GM13977 (cell line): Measurements from ENCODE around the gene MAPKAP1.
"Not testable (repeated sequence)": the region's sequence is repeated elsewhere in the genome, so short reads cannot be mapped to it uniquely, and the experiment has no call there.

Experiments
- DNase-seq: peaks from one replicate; pipeline ENCODE4 v3.0.0; 2012; ENCODE audit warnings: low spot score
- in situ Hi-C: fragments of 300-500 bp; cut with MboI; formaldehyde crosslinking; loops from one replicate; pipeline ENCODE4 v1.12.0; 2022; ENCODE audit warnings: low sequenced_read_pairs, low pct_unique_long_range_greater_than_20kb, mixed read lengths, inconsistent platforms; ENCODE audit not compliant: unreplicated experiment
- TF ChIP-seq, protein P1 (sequence below): IDR thresholded peaks from 2 replicates; pipeline ENCODE4 v1.5.1; 2012; ENCODE audit warnings: mild to moderate bottlenecking, control low read depth; ENCODE audit not compliant: insufficient read depth; ENCODE audit errors: extremely low read depth, missing control alignments

MAPKAP1 gene

DNA sequence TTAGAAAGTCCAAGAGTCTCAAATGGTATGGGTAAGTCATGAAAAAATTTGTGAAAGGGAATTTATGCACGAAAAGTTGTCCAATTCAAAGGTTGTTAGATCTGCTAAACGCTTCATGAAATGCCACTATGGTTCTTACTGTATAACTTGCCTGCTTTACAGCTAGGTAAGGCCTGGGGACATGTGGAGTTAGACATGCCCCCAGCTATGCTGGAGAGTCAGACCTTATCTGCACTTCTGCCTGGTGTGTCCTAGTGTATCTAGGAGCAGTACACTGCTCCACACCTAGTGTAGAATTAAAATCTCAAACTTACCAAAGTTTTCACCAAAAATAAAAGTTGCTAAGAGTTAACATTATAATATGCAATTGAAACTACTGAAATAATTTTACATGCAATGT lies 136.8 kb downstream of the MAPKAP1 start:
- in situ Hi-C loops = no loop called here
- TF ChIP-seq, protein P1, sequence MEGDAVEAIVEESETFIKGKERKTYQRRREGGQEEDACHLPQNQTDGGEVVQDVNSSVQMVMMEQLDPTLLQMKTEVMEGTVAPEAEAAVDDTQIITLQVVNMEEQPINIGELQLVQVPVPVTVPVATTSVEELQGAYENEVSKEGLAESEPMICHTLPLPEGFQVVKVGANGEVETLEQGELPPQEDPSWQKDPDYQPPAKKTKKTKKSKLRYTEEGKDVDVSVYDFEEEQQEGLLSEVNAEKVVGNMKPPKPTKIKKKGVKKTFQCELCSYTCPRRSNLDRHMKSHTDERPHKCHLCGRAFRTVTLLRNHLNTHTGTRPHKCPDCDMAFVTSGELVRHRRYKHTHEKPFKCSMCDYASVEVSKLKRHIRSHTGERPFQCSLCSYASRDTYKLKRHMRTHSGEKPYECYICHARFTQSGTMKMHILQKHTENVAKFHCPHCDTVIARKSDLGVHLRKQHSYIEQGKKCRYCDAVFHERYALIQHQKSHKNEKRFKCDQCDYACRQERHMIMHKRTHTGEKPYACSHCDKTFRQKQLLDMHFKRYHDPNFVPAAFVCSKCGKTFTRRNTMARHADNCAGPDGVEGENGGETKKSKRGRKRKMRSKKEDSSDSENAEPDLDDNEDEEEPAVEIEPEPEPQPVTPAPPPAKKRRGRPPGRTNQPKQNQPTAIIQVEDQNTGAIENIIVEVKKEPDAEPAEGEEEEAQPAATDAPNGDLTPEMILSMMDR = no peak
- no peak for DNase-seq

DNA sequence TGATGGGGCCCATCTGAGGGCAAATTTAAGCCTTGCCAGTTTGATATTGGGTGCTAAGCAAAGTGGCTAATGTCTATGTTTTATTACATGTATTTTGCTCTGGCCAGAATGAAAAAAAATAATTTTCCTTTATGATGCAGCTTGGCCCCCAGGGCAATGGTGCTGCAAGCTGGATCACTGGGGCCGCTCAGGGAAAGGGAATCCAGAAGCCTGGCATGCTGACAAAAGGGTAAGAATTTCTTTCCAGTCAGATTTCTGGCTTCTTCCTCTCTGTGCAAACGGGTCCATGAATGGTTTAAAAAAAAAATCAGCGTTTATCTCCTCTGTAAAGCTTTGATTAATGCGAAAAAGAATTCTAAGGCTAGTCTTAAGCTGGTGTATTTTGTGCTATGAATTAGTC lies 138.4 kb downstream of the MAPKAP1 start:
- in situ Hi-C loops = no loop called here
- no peak for DNase-seq
- TF ChIP-seq, protein P1 = no peak

DNA sequence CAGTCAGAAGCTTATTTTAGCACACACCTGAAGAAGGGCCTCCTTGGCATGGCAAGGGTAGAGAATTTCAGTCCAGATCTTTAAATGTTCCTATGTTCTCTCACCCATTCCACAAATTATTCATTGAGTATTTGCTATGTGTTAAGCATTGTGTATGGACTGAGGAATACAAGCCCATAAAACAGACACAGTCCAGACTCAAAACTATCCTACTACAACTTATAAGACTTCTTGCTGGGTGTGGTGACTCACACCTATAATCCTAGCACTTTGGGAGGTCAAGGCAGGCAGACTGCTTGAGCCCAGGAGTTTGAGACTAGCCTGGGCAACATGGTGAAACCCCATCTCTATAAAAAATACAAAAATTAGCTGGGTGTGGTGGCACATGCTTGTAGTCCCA lies 141.0 kb downstream of the MAPKAP1 start:
- in situ Hi-C loops, DNase-seq: not testable (repeated sequence)

GRCh38 chr9:125565126-125565525 lies 141.9 kb downstream of the MAPKAP1 start:
- TF ChIP-seq, protein P1 = no peak
- no peak for DNase-seq
- in situ Hi-C loops = no loop called here

DNA sequence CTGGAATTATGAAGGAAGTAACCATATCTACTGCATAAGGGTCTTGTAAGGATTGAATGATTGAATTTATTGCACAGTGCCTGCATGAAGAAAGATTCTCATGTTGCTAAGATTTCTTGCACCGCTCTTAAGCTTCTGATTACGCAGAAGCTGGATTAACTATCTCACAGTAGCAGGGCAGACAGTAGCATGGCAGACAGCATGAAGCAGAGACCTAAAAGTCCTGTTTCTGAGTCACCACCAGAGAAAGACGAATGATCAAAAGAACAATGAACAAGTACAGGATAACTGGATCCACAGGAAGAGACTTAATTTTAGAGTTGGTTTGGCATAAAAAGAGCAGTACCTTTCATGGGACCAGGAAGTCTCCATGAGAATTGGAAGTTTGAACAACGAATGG lies 142.4 kb downstream of the MAPKAP1 start:
- in situ Hi-C loops = no loop called here
- TF ChIP-seq, protein P1 = no peak
- no peak for DNase-seq

DNA sequence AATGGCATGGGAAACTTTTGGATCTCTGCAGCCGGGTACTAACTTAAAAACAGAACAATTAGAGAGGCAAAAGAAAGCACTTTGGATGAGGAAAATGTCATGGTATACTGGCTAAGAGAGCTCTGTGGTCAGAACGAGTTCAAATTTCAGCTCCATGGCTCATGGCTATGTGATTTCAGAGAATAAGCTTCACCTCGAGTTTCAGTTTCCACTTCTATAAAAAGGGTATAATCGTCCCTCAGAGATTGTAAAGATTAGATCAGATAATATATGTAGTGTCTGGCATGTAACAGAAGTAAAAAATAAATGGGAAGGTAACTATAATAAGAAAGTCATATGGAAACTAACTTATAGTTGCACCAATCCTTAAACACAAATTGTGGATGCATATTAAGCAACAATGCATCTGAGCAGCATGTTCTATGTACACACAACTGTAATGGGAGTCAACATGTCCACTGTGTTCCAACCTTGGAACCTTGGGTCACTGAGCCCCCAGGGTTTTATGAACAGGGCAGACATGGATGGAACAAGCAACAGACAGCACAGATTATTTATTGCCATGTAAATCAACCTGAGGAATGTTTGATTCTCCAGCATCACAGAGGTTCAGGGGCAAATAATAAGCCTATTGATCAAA lies 145.4 kb downstream of the MAPKAP1 start:
- DNase-seq = peak; percentile 36
- TF ChIP-seq, protein P1 = no peak
- in situ Hi-C loops = no loop called here

DNA sequence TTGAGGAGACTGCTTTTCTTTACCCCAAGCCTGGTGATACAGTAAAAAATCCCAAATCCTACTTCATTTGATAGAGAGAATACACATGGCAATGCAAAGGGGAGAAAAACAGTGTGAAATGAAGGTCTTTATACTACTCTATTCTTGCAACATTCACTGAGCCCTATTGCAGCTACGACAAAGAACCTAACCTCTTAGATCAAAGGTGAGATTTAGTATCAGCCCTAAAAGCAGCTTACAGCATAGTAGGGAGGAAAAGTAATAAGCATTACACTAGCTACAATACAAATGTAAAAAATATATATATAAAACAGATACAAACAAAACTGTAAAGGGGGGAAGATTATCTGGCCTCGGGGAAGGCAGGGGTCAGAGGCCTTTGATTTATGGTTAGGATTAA lies 147.1 kb downstream of the MAPKAP1 start:
- in situ Hi-C loops = no loop called here
- DNase-seq = no peak
- TF ChIP-seq, protein P1 = no peak
